TTC549 (cell line): ENCODE results near the gene FAM9C.

Experiments
- FAIRE-seq: peaks from 2 replicates; lab custom pipeline; 2012; peaks lifted over from hg19 to GRCh38; lab: Jason Lieb, UNC

FAM9C gene

GRCh38 chrX:13007519-13008188 is 36.8 kb downstream of the FAM9C start:
- FAIRE-seq = no peak

DNA sequence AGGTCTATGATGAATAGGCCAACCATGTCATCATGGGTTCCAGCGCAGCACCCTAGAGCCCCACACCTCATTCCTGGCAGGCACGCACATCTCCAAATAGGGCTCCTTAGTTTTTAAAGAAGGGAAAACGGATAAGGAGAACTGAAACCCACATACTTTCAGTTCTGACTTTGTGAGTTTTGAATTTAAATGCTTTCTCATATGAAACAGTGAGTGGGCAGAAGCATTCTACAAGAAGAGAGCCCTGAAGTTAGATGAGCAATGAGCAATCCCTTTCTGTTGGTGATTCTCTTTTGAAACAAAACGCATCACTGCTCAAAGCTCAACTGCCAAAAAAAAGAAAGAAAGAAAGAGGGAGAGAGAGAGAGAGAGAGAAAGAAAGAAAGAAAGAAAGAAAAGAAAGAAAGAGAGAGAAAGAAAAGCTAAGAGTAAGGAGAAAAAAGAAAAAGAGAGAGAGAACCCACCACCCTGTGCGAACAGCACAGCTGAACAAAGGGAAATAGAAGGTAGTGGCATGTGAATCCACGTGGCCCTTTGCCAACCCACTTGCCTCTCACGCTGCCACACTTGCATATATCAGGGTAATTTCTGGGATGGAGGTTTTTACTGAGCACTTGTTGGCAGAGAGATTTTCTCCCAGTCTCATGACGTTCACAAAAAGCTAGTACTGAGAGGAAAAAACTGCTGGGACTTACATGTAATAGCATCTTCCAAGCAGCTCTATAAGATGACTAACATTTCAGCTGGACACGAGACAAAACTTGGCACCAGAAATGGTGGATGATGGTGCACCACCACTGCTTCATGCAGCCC is 38.6 kb downstream of the FAM9C start:
- no peak for FAIRE-seq

DNA sequence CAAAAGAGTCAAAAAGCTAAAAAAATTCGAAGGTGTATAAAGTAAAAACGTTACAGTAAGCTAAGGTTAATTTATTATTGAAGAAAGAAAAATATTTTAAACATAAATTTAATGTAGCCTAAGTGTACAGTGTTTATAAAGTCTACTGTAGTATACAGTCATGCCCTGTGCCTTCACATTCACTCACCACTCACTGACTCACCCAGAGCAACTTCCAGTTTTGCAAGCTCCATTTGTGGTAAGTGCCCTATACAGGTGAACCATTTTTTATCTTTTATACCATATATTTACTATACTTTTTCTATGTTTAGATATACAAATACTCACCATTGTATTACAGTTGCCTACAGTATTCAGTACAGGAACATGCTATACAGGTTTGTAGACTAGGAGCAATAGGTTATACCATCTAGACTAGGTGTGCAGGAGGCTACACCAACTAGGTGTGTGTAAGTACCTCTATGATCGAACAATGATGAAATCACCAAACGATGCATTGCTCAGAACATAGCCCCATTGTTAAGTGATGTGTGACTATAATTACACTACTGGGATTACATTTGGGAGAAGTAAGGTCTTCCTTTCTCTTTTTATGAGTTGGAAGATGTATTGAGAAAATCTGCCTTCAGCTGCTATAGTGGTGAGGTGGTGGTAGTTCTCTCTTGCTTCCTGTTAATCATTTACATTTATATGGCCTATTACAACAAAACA is 42.3 kb downstream of the FAM9C start:
- no peak for FAIRE-seq

- FAIRE-seq = no peak
Observed at GRCh38 chrX:13001097-13001496, 43.3 kb downstream of the FAM9C start.

DNA sequence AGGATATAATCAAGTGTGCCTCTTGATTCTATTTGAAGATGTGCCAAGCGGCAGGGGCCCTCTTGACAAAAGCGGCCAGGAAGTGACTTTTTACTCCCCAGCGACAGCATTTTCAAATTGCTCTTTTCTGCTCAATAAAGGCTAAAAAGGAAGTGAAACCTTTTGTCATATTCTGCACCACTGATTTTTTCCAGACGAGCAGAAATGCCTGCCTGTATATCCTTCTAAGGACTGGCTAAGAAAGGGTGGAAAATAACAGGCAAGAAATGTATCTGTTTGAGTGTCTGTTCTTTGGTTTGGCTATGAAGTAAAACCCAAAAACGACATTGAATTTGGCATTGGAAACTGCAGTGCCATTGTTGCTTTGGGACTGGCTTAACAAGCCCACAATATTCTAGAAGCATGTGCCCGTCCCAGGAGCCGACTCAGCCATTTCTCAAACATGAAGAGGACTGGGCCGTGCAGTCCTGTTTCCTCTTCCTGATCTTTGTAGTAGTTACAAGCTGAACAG is 44.1 kb downstream of the FAM9C start:
- no peak for FAIRE-seq

- no peak for FAIRE-seq
Observed at GRCh38 chrX:12999422-12999821, 45.0 kb downstream of the FAM9C start.

DNA sequence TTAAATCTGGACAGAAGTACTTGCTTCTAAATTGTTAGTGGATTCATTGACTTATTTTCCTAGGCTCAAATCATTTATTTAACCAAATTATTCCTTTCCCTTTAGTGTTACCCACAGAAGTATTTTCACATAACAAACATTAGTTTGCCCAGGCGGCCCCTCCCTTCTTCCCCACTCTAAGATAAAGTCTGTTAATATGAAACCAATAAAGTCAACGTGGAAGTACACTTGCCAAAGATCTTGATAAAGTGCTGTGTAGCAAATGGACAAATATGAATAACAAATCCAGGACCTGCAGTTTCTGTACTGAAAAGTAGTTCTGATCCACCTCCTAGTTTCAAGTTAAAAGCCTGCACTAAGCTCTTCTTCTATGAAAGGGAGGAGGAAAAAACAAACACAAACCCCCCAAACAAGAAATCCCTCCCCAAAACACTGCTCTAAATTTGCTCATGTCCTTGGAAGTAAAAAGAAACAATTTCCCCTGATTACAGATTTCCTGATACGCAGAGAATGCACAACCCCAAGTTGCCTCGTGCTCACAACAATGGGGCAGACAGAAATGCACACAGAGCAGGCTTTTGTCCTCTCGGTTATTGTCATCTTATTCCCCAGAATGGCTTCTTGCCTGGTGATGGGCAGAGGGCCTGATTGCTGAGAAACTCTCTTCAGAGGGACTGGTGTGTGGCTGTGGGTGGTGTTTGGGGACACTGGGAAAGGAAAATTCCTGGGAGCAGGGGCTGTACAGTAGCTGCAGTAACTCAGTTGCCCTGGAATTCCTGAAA is 46.3 kb downstream of the FAM9C start:
- FAIRE-seq = no peak

DNA sequence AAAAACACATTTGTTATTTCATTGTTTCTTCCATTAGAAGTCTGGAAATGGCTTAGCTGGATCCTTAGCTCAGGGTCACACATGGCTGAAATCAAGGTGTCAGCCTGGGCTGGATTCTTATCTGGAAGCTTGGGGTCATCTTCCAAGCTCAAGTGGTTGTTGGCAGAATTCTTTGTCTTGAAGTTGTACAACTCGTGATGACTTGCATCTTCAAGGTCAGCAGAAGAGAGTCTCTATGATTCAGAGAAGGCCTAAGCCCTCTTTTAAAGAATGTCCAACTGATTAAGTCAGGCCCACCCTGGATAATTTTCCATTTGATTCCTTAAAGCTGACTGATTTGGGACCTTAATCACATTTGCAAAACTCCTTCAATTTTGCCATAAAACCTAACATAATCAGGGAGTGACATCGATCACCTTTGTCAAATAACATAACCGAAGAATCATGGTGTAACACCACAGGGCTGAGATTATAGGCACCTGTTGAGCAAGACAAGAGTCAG is 47.4 kb downstream of the FAM9C start:
- FAIRE-seq = no peak

DNA sequence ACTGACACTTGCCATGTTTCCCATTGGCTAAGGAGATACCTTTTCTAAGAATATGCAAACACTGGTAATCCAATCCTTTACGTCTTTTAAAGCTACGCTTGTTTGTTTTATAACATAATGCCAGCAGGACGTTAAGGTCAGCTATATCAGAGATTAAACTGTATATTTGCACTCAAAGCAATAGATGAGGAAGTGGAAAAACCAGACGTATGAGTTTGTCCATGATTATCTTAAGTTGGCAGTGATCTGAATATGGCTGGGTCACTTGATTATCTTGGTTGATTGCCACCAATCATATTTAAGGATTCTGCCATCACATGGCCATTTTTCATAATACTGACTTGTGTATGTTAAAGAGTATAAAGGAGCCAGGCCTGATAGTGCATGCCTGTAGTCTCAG is 50.1 kb downstream of the FAM9C start:
- FAIRE-seq = no peak

GRCh38 chrX:12993826-12994225 is 50.6 kb downstream of the FAM9C start:
- FAIRE-seq = no peak

- no peak for FAIRE-seq
Observed at GRCh38 chrX:12992544-12993118, 51.8 kb downstream of the FAM9C start.

DNA sequence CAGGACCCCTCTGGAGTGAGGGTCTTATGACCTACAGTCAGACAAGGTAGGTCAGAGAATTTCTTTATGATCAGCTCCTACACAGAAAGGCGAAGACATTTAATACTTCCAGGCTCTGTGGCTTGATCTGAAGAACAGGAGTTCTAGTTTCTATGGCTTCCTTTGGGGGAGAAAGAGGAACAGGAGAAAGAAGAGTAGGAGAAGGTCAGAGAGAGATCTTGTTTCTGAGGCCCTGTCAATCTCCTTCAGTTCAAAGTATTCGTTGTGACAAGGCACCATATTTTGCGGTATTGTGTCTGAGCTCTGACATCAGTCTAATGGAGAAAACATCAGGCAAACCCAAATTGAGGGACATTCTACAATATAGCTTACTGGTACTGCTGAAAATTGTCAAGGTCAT is 52.8 kb downstream of the FAM9C start:
- FAIRE-seq = no peak

DNA sequence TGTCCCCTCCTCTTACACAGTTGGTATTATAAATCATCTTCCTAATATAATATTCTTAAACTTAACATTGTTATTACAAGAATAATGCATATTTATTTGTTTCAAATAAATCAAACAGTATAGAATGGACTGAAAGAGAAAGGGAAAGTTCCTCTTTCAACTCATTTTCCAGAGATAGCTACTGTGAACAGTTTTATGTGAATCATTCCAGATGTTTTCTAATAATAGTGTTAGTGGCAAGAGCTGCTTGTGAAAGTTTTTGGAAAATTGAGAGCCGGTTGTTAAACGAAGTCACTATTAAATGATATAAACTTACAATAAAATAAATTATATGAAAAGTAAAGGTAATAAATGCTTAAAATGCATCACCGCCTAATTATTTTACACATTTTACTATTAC is 55.0 kb downstream of the FAM9C start:
- FAIRE-seq = no peak

- FAIRE-seq = no peak
Observed at GRCh38 chrX:12988797-12989196, 55.6 kb downstream of the FAM9C start.

DNA sequence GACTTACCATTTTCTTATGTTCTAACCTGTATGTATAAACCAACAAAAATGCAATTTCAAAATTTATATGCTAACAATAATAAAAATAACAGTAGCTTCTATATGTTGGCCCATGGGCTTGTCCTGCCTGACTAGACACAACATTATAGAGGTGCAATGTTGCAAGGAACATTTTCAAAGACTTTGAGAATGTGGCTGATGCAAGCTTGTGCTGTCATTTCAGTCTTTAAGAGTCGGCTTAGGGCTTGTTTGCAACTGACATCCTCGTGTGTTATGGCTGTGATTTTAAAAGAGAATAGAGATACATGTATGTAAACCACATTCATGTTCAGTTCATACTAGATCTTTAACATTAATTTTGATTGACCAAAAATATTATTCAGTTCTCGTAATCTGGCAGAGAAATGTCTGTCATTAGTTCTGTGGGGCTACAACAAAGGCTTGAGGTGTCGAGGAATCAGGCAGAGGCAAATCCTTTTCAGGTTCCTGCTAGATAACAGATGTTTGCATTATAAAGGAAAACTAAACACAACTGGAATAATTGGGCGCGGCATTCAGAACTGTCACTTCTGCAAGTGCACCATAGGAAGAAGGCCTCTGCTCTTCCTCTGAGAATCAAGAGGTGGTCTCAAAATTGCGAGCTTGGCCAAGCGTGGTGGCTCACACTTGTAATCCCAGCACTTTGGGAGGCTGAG is 56.4 kb downstream of the FAM9C start:
- no peak for FAIRE-seq

GRCh38 chrX:12987340-12987739 is 57.1 kb downstream of the FAM9C start:
- FAIRE-seq = no peak

DNA sequence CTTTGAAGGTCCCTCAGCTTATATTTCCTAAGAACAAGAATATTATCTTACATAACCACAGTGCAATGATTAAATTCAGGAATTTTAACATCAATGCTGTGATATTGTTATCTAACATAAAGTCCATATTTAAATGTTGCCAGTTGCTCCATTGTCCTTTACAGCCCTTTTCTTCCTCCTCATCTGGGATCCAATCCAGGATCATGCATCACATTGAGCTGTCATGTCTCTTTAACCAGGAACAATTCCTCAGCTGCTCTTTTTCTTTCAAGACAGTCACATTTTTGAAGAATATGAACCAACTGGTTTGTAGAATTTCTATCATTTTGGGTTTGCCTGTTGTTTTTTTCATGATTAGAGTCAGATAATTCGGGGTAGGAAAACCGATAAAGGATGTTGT is 57.5 kb downstream of the FAM9C start:
- FAIRE-seq = no peak

- FAIRE-seq = no peak
Observed at GRCh38 chrX:12986164-12986779, 58.1 kb downstream of the FAM9C start.
